Astrocyte (in vitro differentiated cells and primary cell): ENCODE results near the gene DDX17. TPM values are rescaled to one million over a fixed set of nuclear protein-coding genes. Genes with fewer than 3 reads are reported as not detected.

Experiments used
- DNase-seq: peaks from one replicate; pipeline ENCODE4 v3.0.0-alpha.2; 2010; ENCODE audit warnings: low read depth
- FAIRE-seq: peaks from 2 replicates; lab custom pipeline; 2011; peaks lifted over from hg19 to GRCh38; lab: Jason Lieb, UNC
- H2AFZ ChIP-seq: 2 replicates; pipeline ENCODE4 v1.6.0; 2012; ENCODE audit warnings: low read depth, low read length, inconsistent platforms
- H3K27ac ChIP-seq: 2 replicates; pipeline ENCODE4 v1.5.1; 2011; ENCODE audit warnings: low read depth, low read length, inconsistent platforms
- H3K27me3 ChIP-seq: 2 replicates; pipeline ENCODE4 v1.6.0; 2011; ENCODE audit warnings: low read length, inconsistent platforms; ENCODE audit not compliant: insufficient read depth
- H3K36me3 ChIP-seq: 2 replicates; pipeline ENCODE4 v1.5.1; 2011; ENCODE audit warnings: low read length, inconsistent platforms; ENCODE audit not compliant: insufficient read depth
- H3K4me1 ChIP-seq: 2 replicates; pipeline ENCODE4 v1.5.1; 2011; ENCODE audit warnings: low read length, inconsistent platforms; ENCODE audit not compliant: insufficient read depth
- H3K4me2 ChIP-seq: 2 replicates; pipeline ENCODE4 v1.6.0; 2012; ENCODE audit warnings: low read length, inconsistent platforms
- H3K4me3 ChIP-seq: 2 replicates; pipeline ENCODE4 v1.5.1; 2011; ENCODE audit warnings: low read depth, mild to moderate bottlenecking, low read length, inconsistent platforms; ENCODE audit not compliant: insufficient read depth
- H3K79me2 ChIP-seq: 2 replicates; pipeline ENCODE4 v1.6.0; 2012; ENCODE audit warnings: mild to moderate bottlenecking, low read length, inconsistent platforms; ENCODE audit not compliant: insufficient read depth
- H3K9ac ChIP-seq: 2 replicates; pipeline ENCODE4 v1.6.0; 2012; ENCODE audit warnings: mild to moderate bottlenecking, low read length, inconsistent platforms
- H3K9me3 ChIP-seq: 2 replicates; pipeline ENCODE4 v1.5.1; 2012; ENCODE audit warnings: low read depth, mild to moderate bottlenecking, low read length, inconsistent platforms; ENCODE audit not compliant: insufficient read depth
- H4K20me1 ChIP-seq: 2 replicates; pipeline ENCODE4 v1.6.0; 2012; ENCODE audit warnings: low read length, inconsistent platforms; ENCODE audit not compliant: insufficient read depth
- H3K27ac Mint-ChIP-seq: one replicate; pipeline ENCODE4 v1.8.0; 2021; ENCODE audit warnings: mild to moderate bottlenecking, mixed read lengths; ENCODE audit not compliant: unreplicated experiment
- H3K27me3 Mint-ChIP-seq: one replicate; pipeline ENCODE4 v1.8.0; 2021; ENCODE audit warnings: low read depth, mixed read lengths; ENCODE audit not compliant: unreplicated experiment
- H3K36me3 Mint-ChIP-seq: one replicate; pipeline ENCODE4 v1.8.0; 2021; ENCODE audit warnings: low read depth, mixed read lengths; ENCODE audit not compliant: unreplicated experiment
- H3K4me1 Mint-ChIP-seq: one replicate; pipeline ENCODE4 v1.8.0; 2021; ENCODE audit warnings: low read depth, mixed read lengths; ENCODE audit not compliant: unreplicated experiment
- H3K4me3 Mint-ChIP-seq: one replicate; pipeline ENCODE4 v1.8.0; 2021; ENCODE audit warnings: mild to moderate bottlenecking, moderate library complexity, mixed read lengths; ENCODE audit not compliant: unreplicated experiment
- H3K9me3 Mint-ChIP-seq: one replicate; pipeline ENCODE4 v1.8.0; 2021; ENCODE audit warnings: mild to moderate bottlenecking, mixed read lengths; ENCODE audit not compliant: unreplicated experiment
- CTCF ChIP-seq: IDR thresholded peaks from 2 replicates; pipeline ENCODE4 v1.5.1; 2011; ENCODE audit warnings: low read depth, mild to moderate bottlenecking, inconsistent platforms, low read length, moderate library complexity; ENCODE audit not compliant: insufficient read depth
- EZH2 ChIP-seq: IDR thresholded peaks from 2 replicates; pipeline ENCODE4 v1.6.1; 2012; ENCODE audit warnings: mild to moderate bottlenecking, low read length, inconsistent platforms; ENCODE audit not compliant: insufficient read depth
- total RNA-seq: library from RNA; stranded (reverse); gene quantifications from 2 replicates; pipeline ENCODE4 v1.2.1, GENCODE V29; 2021

Gene DDX17
- total RNA-seq, 1 donor from 2014 or later = 258 TPM

- Histone ChIP-seq H3K4me2 (no peak overlapping the region), H3K79me2 (no peaks in the 10 kb centered on the region), H3K9me3 (no peaks in the 10 kb centered on the region), H3K36me3 (no peaks in the 10 kb centered on the region), H4K20me1 (no peaks in the 10 kb centered on the region), H3K9ac (no peak overlapping the region), H3K4me3 (no peak overlapping the region), H3K27ac (no peak overlapping the region), H2AFZ (no peak overlapping the region), H3K4me1 (no peaks in the 10 kb centered on the region), H3K27me3 (no peaks in the 10 kb centered on the region)
- Mint-ChIP-seq H3K27me3 (no peaks in the 10 kb centered on the region), H3K27ac (peak overlapping the region; percentile 20), H3K36me3 (no peaks in the 10 kb centered on the region), H3K4me1 (no peaks in the 10 kb centered on the region), H3K9me3 (peaks cover under 1% of the 10 kb centered on the region), H3K4me3 (no peak overlapping the region)
- TF ChIP-seq CTCF (no peak), EZH2 (no peak)
- DNase-seq (no peak), FAIRE-seq (no peak)
Measured at GRCh38 chr22:38549101-38549894, 43.2 kb upstream of the DDX17 start.

- H4K20me1 ChIP-seq = no peaks in the 10 kb centered on the region
- H3K27me3 ChIP-seq = no peaks in the 10 kb centered on the region
- no peaks in the 10 kb centered on the region for H3K27me3 Mint-ChIP-seq
- no peak overlapping the region for H3K9ac ChIP-seq
- H3K4me2 ChIP-seq = no peak overlapping the region
- H3K9me3 Mint-ChIP-seq = peaks cover 13% of the 10 kb centered on the region
- H3K36me3 ChIP-seq = no peaks in the 10 kb centered on the region
- H3K27ac ChIP-seq = no peak overlapping the region
- H3K4me3 Mint-ChIP-seq = no peak overlapping the region
- H3K4me1 ChIP-seq = no peaks in the 10 kb centered on the region
- no peak overlapping the region for H3K4me3 ChIP-seq
- no peak for TF ChIP-seq CTCF
- FAIRE-seq = no peak
- H3K9me3 ChIP-seq = no peaks in the 10 kb centered on the region
- no peak overlapping the region for H3K27ac Mint-ChIP-seq
- no peaks in the 10 kb centered on the region for H3K79me2 ChIP-seq
- H3K4me1 Mint-ChIP-seq = no peaks in the 10 kb centered on the region
- DNase-seq = no peak
- H2AFZ ChIP-seq = no peak overlapping the region
- H3K36me3 Mint-ChIP-seq = no peaks in the 10 kb centered on the region
Measured at GRCh38 chr22:38540701-38541100, 34.6 kb upstream of the DDX17 start.

- Histone ChIP-seq H3K4me3 (no peak overlapping the region), H4K20me1 (no peaks in the 10 kb centered on the region), H3K27ac (no peak overlapping the region), H3K36me3 (no peaks in the 10 kb centered on the region), H3K4me1 (no peaks in the 10 kb centered on the region), H2AFZ (peak overlapping the region; percentile 46), H3K79me2 (no peaks in the 10 kb centered on the region), H3K4me2 (peak overlapping the region; percentile 57), H3K9ac (no peak overlapping the region), H3K27me3 (no peaks in the 10 kb centered on the region), H3K9me3 (no peaks in the 10 kb centered on the region)
- H3K36me3 Mint-ChIP-seq = no peaks in the 10 kb centered on the region
- FAIRE-seq (no peak), DNase-seq (no peak)
- H3K27me3 Mint-ChIP-seq = no peaks in the 10 kb centered on the region
- no peak overlapping the region for H3K4me3 Mint-ChIP-seq
- H3K27ac Mint-ChIP-seq = peak overlapping the region; percentile 11
- peaks cover 5% of the 10 kb centered on the region for H3K4me1 Mint-ChIP-seq
- no peaks in the 10 kb centered on the region for H3K9me3 Mint-ChIP-seq
- no peak for TF ChIP-seq EZH2
- TF ChIP-seq CTCF = no peak
Measured at GRCh38 chr22:38531251-38531938, 25.3 kb upstream of the DDX17 start.
